CD4-positive, alpha-beta T cell treated with Interleukin-10 for 1 hour (primary cell): ENCODE data around the gene EGFL7.
A peak's percentile ranks its signal among the peaks of the same experiment; 100 is the strongest.

Experiments
- DNase-seq: peaks from one replicate; pipeline ENCODE4 v3.0.0-alpha.2; 2020

EGFL7 gene

DNA sequence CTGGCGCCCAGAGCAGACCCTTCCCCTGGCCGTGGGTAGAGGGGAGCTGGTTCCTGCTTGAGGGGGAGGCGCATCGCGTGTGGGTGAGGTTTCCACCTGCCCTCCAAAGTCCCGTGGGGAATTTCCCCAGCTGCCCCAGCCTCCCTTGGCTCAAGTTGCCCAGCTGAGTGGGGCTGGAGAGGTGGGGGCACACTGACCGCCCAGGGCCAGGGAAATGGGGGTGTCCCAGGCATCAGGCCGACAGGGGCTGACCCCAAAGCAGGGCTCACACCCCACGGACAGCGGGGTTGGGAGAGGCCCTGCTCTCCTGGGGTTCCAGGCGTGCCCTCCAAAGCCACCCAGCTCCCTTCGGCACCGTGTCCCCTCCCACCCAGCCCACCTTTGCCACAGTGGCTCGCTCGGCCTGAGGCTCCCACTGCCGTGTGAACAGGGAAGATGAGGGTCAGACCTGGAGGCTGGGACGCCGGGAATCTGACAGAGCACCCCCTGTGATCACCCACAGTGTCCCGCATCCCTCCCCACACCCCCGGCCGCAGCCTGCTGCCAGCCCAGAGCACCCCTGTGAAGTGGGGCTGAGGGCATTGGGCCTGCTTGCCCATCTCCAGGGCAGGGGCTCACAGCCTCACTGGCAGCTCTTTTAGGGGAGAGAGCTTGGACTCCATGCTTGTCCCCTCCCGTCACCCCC lies 933 bp upstream of the EGFL7 start:
- DNase-seq: no peak

DNA sequence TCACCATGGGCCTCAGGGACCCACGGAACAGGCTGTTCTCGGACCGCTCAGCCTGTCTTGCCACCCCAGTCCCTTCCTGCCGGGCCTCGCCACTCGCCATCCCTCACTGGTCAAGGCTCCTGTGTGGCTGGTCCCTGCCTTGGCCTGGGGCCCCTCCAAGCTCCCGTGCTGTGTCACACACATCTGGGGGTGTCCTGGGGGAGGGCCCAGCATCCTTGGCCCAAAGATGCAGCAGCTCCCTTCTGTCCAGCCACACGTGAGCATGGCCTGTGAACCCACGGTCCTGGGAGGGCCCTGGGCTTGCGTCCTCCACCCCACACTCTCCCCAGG lies 425 bp upstream of the EGFL7 start:
- DNase-seq: no peak

DNA sequence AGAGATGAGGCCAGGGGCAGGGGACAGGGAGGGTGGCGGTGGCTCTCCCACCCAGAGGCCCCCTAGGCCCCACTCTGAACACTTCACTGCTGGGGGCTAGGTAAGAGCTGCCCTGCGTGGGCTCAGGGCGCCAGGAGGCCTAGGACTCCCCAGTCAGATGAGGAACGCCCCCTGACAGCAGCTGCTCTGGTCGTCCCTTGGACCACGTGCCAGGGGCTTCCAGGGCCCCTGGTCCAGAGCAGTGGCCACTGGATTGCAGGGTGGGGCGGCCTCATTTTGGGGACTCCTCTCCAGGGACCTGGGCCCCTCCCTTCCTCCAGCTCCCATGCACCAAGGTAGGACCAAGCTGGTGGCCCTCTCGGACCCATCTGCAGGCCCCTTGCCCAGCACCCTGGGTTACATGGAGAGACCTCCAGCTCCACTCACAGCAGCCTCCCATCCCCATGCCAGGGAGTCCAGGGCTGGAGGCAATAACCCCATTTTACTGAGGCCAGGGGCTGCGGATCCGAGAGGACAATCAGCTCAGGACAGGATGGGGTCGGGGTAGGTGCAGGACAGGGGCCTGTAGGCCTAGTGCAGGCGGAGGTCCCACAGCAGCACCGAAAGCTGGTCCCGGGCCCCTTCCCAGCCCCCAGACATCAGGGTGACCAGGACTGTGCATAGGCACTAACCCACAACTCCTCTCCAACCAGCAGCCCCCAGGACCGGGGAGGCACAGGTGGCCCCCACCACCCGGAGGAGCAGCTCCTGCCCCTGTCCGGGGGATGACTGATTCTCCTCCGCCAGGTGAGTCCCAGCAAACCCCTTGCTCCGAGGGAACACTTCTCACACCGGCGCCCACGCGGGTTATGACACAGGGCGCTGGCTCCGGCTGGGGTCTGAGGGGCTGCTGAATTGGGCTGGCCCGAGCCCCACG lies 1.5 kb downstream of the EGFL7 start:
- DNase-seq: no peak

DNA sequence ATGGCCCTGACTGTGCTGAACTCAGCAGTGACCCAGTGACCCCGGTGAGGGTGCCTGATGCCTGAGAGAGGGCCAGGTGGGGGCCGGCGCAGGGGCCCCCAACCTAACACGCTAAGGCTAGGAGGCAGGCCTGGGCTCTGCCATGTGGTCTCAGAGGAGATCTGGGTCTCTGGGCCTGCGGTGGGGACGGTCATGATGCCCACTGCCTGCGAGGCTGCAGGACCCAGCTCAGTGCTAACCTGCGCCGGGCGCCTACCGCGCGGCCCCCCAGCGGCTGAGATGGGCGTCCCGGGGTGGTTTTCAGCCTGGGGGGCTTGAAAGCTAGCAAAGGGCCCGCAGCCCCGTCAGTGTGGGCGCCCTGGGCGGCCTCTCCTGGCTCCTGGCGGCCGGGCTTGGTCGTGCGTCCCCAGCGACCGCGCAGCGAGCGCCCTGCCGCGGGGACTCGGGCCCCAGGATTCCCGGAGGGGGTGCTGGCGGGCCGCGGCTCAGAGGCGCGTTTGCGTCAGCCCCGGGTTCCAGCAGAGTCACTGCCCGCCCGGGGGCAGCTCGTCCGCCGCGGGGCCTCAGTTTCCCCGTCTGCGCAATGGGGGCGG lies 2.5 kb downstream of the EGFL7 start:
- DNase-seq: no peak

DNA sequence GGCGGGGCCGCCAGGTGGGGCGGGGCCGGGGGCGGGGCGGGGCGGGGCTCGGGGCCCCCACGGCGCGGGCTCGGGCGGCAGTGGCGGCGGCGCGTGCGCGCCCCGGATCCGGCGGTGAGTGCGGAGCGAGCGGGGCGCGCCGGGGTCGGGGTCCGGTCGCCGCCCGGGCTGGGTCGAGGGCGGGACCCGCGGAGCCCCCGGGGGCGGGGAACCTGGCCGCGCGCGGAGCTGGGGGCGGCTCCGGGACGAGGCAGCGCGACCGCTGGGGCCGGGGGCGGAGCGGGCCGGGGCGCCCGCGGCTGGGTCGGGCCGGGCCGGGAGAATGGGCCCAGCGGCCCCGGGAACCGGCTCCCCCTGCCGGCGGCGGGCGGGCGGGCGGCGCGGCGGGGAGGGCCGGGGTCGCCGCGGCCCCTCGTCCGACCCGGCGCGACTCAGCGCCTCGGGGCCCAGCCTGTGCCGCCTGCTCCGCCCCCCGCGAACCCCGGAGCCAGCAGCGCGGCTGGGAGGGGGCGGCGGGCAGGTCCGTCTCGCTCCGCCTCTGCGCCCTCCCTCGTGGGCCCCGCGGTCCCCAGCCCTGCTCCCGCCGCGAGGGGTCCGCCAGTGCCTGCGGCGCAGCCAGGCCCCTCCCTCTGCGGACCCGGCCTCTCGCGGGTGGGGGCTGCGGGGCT lies 3.1 kb downstream of the EGFL7 start:
- DNase-seq: peak; percentile 24

DNA sequence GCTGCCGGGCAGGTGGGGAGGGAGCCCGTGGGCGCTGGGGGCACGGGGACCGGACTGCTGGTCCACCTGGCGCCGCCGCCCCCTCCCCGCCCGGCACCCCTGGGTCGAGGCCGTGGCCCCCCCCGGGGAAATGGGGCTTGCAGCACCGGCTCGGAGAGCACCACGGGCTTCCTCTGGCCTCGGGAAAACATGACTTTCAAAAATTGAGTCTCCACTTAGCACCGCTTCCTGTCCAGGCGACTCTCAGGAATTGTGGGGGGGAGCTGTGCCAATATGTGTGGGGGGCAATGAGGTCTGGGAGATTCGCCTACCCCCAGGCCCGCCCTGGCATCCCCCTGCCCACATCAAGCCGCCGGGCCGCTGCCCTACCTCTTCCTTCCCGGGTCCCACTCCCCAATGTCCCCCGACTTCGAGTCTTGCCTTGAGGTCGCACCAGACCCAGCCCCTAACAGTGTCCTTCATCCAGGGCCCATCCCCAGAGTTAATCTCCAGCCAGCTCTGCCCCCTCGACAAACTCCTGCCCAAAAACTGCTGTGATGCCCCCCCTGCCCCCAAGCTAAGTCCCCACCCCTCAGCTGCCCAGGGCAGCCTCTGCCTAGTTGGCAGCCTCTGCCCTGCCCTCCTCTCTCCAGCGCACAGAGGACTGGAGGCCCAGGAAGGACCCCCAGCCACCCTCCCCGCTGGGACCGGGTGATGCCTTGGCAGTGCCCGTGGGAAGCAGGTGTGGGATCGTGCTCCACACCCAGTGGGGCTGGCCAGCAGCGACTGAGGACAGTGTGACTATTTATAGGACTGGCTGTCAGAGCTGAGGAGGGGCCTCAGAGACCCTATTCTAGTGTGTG lies 3.9 kb downstream of the EGFL7 start:
- no peak for DNase-seq

DNA sequence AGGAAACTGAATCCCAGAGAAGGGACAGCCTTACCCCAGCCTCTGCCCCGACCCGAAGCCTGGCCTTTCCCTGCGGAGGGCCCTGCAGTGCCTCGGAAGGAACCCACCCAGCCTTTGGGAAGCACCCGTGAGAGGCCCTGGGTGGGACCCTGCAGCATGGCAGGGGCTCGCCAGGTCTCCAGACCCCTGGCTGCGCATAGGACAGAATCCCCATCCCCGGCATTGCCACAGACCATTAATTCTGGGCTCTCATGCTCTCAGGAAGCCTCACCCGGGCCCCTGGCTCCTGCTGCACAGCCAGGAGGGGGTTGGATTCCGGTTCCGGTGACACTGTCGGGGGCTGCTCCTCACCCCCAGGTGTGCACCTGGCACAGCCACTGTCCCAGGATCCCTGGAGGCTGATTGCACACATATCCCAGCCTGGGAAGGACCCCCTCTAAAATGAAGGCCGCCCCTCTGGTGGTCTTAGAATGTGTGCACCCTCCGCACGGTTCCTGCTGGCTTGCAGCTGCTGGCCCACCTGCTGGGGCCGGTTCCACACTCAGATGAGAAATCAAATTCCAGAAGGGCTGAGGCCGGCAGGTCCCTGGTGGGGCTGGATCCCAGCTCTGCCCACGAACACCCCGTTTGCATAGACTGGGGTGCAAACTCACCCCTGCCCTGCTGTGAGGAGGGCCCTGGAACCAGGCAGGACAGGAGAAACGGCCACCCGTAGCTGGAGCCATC lies 4.7 kb downstream of the EGFL7 start:
- no peak for DNase-seq

DNA sequence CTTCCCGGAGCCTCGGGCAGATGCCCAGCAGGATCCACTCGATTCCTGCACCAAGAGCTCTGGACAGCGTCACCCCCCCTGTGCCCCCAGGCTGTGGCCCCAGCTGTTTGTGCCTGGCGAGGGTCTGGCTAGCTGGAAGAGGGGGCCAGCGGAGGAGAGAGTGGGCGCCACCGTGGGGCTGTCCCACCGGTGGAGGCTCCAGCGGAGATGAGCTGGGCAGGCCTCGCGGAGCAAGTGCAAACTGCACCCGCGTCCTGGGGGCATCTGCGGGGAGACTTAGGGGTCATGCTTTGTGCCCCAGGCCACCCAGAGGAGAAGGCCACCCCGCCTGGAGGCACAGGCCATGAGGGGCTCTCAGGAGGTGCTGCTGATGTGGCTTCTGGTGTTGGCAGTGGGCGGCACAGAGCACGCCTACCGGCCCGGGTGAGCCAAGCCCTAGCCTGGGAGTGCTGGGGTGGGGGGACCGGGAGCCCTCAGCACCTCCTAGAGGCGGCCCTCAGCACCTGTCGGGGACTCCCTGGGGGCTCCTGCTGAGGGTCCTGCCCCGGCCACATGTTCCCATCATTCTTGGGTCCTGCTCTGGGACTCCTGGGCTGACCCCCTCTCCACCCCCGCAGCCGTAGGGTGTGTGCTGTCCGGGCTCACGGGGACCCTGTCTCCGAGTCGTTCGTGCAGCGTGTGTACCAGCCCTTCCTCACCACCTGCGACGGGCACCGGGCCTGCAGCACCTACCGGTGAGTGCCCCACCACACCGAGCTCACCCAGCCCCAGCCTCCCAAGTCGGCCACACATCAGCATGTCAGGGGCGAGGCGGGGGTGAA lies 5.4 kb downstream of the EGFL7 start:
- DNase-seq: no peak

DNA sequence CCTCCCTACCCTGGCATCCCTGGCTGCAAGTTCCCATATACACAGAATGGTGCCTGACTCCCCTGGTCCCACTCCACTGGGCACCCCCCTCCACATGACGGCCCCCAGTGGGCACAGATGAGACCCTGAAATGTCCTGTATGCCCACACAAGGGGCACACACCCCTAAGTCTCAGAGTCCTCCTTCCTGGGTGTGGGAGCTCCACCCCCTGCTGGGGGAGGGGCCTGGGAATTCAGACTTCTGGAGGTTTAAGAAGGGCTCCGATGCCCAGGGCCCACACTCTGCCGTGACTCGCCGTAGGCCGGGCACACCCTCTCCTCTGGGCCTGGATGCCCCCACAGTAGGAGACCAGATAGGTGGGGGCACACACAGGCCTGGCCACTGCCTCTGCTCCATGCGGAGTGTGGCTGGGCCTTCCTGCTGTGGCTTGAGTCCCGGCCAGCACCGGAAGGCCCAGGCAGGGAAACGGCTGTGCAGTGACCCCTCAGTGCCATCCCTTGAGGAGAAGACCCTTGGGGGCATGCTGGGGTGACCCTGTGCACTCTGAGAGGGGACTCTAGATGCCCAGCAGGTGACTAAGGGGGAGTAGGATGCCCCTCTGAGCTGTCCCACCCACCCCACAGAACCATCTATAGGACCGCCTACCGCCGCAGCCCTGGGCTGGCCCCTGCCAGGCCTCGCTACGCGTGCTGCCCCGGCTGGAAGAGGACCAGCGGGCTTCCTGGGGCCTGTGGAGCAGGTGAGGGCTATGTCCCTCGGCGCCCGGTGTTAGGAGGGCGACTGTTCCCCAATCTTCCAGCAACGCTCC lies 6.5 kb downstream of the EGFL7 start:
- DNase-seq: no peak

DNA sequence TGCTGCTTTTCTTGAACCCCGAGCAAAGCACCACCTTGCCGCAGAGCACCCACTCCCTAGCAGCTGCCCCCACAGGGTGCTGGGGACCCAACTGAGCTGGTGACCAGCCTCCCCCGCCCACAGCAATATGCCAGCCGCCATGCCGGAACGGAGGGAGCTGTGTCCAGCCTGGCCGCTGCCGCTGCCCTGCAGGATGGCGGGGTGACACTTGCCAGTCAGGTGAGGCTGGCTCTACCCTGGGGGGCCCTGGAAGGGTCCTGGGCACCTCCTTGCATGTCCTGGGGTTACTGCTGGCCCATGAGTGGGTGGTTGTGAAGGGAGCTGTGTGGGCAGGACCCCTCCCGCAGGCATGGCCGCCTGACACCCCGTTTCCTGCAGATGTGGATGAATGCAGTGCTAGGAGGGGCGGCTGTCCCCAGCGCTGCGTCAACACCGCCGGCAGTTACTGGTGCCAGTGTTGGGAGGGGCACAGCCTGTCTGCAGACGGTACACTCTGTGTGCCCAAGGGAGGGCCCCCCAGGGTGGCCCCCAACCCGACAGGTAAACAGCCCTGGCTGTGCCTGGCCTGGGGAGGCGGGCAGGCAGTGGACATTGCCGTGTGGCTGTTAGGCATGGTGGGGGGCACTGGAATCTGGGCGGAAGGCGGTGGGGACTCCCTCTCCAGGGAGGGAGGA lies 7.2 kb downstream of the EGFL7 start:
- no peak for DNase-seq

DNA sequence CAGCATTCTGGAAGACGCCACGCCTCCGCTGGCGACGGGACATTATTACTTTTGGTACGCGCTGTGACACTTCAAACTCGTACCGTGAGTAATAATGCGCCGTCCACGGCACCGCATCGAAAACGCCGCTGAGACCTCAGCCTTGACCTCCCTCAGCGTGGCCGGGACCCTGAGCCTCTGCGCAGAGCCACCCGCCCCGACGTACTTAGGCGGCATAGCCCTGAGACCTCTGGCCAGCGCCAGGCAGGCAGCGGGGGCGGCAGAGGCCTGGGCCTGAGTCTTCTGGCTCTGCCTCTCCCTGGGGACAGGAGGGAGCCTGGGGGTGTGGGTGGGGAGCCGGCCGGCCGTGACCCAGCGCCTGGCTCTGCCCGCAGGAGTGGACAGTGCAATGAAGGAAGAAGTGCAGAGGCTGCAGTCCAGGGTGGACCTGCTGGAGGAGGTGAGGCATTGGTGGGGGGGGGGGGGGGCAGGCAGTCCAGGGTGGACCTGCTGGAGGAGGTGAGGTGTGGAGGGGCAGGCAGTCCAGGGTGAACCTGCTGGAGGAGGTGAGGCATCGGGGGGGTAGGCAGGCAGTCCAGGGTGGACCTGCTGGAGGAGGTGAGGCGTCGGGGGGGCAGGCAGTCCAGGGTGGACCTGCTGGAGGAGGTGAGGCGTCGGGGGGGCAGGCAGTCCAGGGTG lies 8.0 kb downstream of the EGFL7 start:
- DNase-seq: no peak

DNA sequence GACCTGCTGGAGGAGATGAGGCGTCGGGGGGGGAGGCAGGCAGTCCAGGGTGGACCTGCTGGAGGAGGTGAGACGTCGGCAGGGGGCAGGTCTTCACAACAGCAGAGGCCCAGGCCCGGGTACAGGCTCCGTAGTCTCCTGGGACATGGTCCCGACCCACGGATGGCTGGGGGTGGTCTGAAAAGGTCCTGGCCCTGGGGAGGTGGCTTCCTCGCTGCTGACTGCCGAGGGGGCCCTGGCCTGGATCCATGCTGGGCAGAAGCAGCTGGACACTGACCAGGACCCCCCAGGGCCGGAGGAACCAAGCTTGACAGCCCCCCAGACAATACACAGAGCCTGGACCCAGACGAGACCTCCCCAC lies 8.5 kb downstream of the EGFL7 start:
- DNase-seq: no peak

DNA sequence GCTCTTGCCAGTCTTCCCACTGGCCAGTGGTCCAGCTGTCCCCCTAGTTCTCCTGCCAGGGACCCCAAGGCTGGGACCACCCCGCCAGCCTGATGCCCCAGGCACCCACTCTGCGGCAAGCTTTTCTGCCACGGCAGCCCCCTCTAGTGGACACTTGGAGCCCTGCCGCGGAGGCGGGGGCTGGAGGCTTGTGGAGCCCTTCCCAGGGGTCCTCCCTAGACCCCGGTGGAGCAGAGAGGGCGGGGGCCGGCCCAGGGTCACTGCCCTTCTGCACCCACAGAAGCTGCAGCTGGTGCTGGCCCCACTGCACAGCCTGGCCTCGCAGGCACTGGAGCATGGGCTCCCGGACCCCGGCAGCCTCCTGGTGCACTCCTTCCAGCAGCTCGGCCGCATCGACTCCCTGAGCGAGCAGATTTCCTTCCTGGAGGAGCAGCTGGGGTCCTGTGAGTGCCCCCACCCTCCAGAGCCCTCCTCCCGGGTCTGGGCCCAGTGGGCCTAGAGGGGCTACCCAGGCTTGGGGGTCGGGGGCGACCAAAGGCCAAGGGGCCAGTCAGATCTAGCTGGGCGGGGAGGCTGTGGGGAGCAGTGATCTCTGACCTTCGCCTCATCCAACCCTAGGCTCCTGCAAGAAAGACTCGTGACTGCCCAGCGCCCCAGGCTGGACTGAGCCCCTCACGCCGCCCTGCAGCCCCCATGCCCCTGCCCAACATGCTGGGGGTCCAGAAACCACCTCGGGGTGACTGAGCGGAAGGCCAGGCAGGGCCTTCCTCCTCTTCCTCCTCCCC lies 9.1 kb downstream of the EGFL7 start:
- peak; percentile 41 for DNase-seq

DNA sequence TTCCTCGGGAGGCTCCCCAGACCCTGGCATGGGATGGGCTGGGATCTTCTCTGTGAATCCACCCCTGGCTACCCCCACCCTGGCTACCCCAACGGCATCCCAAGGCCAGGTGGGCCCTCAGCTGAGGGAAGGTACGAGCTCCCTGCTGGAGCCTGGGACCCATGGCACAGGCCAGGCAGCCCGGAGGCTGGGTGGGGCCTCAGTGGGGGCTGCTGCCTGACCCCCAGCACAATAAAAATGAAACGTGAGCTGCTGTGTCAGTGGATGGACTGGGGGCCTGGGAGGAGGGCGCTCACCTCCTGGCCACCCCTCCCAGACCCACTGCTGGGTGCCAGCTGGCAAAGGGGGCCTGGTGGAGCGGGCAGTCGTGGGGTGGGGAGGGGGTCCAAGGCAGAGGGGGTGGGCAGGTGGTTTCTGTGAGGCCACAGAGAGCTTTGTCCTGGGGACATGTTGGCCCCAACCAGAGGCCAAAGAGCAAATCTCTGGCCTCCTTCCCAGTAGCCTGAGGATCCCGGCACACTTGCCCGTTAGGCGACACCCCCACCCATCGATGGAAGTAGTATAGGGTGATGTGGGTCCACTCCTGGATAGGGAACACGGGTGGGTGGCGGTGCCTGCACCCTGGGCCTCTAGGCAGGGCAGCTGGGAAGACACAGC lies 9.8 kb downstream of the EGFL7 start:
- DNase-seq: no peak

DNA sequence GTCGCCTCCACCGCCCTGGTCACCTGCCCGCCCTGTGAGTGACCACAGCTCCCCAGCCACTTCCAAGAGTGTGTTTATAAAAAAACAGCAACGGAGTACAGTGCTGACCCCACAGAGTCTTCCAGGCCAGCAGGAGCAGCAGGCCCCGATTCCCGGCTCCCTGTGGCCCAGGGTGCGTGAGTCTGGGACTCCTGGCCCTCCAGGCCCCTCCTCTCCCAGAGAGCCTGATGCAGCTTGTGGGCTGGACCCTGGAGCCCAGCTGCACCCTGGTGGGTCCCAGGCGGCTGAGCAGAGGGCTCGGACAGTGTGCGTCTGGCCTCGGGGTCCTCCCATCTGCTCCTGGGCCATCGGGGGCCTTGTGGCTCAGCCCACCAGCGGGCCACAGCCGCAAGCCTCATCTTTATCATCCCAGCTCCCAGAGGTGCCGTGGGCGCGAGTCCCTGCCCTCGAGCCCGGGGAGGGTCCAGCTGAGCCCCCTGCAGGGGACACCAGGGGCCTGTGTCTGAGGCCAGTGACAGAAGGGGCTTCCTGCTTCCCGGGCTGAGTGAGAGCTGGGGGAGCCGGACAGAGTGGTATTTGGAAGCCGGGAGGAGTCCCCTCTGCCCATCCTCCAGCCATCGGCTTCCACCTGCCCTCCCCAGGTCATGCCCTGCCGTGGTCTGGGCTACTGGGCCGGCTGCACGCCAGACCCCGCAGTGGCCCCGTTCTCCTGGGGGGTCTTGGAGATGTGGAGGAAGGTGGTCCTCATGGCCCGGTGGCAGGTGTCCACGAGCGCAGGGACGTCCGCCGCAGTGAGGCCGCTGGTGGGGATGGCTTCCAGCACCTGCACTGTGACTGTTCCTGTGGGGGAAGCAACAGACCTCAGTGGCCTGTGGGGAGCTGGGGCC lies 10.6 kb downstream of the EGFL7 start:
- DNase-seq: no peak

DNA sequence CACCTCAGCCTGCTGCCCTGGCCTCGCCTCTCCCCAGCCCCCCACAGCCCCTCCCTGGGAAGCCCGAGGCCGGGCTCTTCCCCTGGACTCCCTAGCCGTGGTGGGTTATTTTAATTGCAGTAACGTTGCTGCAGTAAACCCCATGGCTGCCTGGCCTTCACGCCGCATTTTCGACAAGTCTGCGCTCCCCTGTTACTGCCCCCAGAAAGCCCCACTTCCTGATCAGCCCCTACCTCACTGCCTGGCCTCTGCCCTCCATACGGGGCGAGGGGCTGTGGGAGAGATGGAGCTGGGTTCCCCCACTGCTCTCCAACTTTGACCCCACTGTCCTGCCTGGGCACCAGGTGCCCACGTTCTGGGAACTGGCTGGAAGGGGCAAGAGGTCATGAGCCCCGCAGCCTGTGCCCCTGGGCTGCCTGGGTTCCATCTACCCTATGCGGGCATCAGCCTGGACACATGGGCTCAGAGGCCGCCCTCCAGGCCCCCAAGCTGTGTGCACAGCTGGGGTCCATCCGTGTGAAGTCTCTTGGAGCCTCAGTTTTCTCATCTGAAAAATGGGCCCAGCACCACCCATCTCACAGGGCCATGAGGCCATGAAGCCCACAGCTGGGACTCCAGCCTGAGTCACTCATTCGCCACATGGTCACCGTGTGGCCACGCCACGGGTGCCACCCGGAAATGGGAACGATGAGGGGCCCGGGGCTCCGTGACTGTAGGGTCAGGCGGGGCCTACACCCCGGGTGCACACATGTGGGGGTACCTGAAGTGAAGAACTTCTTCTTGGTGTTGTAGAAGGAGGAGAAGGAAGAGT lies 11.5 kb downstream of the EGFL7 start:
- no peak for DNase-seq
